ENCODE measurements around the gene LRRIQ1. TPM values are rescaled to one million over a fixed set of nuclear protein-coding genes. Genes with fewer than 3 reads are reported as not detected.

Gene LRRIQ1
- total RNA-seq, 1 experiment from 2014 or later, result 3.4 TPM

DNA sequence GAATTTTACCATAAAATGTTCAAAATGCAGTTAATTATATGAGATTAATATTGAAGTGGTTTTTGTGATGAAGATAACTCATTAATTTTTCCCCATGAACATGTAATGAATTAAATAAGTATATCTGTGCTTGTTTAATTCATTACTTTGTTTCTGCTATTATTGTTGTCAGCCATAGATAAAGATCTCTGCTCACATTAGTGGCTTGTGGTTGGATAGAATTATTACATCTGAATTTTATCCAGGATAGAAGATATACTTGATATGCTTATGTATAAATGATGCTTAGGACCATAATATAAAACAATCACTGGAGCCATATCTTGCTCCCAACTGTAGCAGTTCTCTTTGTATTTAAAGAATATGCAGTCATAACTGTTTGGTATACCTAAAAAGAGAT lies 18.5 kb upstream of the LRRIQ1 start:
- peaks cover 6% of the 10 kb centered on the region for H3K4me1 ChIP-seq (ENCODE audit: insufficient read depth, low read length, poor library complexity, severe bottlenecking)
- intact Hi-C loops (cut with micrococcal nuclease; ENCODE audit: unreplicated experiment), result no loop called here
- TF ChIP-seq, protein P1, sequence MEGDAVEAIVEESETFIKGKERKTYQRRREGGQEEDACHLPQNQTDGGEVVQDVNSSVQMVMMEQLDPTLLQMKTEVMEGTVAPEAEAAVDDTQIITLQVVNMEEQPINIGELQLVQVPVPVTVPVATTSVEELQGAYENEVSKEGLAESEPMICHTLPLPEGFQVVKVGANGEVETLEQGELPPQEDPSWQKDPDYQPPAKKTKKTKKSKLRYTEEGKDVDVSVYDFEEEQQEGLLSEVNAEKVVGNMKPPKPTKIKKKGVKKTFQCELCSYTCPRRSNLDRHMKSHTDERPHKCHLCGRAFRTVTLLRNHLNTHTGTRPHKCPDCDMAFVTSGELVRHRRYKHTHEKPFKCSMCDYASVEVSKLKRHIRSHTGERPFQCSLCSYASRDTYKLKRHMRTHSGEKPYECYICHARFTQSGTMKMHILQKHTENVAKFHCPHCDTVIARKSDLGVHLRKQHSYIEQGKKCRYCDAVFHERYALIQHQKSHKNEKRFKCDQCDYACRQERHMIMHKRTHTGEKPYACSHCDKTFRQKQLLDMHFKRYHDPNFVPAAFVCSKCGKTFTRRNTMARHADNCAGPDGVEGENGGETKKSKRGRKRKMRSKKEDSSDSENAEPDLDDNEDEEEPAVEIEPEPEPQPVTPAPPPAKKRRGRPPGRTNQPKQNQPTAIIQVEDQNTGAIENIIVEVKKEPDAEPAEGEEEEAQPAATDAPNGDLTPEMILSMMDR (conservative IDR thresholded peaks at IDR 0.05; ENCODE audit: low read depth, low read length), result no peak
- TF ChIP-seq EZH2 (IDR thresholded peaks at IDR 0.05; ENCODE audit: borderline replicate concordance, low read depth, low read length, poor library complexity, severe bottlenecking), result no peak
- DNase-seq (ENCODE audit: low spot score), result no peak
- H3K36me3 ChIP-seq (ENCODE audit: insufficient read depth, low read length, poor library complexity, severe bottlenecking), result no peaks in the 10 kb centered on the region
- ChIA-PET CTCF (no interaction called here), POLR2A (ENCODE audit: low non-redundant PET) (no interaction called here)
- H3K9me3 ChIP-seq (ENCODE audit: low read depth, low read length, poor library complexity, severe bottlenecking), result no peaks in the 10 kb centered on the region
- no peaks in the 10 kb centered on the region for H3K27me3 ChIP-seq (replicated peaks; ENCODE audit: insufficient read depth, low read depth, low read length, poor library complexity)
- no TSS peak for BruUV-seq (replicated peaks)
- H3K4me3 ChIP-seq (ENCODE audit: low read depth, low read length, poor library complexity, severe bottlenecking), result no peak overlapping the region
- H3K27ac ChIP-seq (ENCODE audit: low read depth, low read length, poor library complexity, severe bottlenecking), result no peak overlapping the region

DNA sequence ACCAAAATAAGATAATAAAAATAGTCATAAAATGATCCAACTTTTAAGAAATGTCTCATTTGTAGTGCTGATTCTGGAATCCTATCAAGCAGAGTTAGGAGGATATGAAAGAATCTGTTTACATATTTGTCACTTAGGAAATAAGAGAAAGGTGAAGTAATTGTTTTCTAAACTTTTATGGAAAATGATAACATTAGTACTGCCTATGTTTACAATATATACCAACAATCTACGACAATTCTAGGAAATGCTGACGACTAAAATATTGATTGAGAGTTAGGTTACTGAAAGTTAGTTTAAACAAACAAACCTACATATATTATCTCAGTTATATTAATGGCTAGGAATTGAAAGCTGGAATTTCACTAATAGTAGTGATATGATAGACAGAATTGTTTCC lies 18.1 kb upstream of the LRRIQ1 start:
- ChIA-PET CTCF (no interaction called here), POLR2A (ENCODE audit: low non-redundant PET) (no interaction called here)
- intact Hi-C loops (cut with micrococcal nuclease; ENCODE audit: unreplicated experiment), result no loop called here

DNA sequence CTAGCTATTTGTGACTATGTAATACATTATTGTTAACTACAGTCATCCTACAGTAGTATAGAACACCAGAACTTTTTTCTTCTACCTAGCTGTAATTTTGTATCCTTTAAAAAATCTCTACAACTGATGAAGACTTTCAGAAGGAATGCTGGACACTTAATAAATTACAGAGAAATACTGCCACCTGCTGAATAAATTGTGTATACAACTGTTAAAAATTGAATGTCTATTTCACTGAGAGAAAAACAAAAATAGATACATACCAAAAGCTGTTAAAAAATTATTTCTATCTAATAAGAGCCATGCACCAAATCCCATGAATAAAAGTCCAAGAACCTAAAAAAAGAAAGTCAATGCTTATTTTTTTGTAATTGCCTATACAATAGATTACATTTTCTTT lies 6.7 kb upstream of the LRRIQ1 start:
- Histone ChIP-seq H3K27me3 (replicated peaks; ENCODE audit: insufficient read depth, low read depth, low read length, poor library complexity) (no peaks in the 10 kb centered on the region), H3K36me3 (ENCODE audit: insufficient read depth, low read length, poor library complexity, severe bottlenecking) (no peaks in the 10 kb centered on the region), H3K4me3 (ENCODE audit: low read depth, low read length, poor library complexity, severe bottlenecking) (no peak overlapping the region), H3K27ac (ENCODE audit: low read depth, low read length, poor library complexity, severe bottlenecking) (no peak overlapping the region), H3K9me3 (ENCODE audit: low read depth, low read length, poor library complexity, severe bottlenecking) (no peaks in the 10 kb centered on the region), H3K4me1 (ENCODE audit: insufficient read depth, low read length, poor library complexity, severe bottlenecking) (no peaks in the 10 kb centered on the region)
- DNase-seq (ENCODE audit: low spot score), result peak; percentile 64
- TF ChIP-seq, protein P1 (conservative IDR thresholded peaks at IDR 0.05; ENCODE audit: low read depth, low read length), result peak; percentile 61
- no peak for TF ChIP-seq EZH2 (IDR thresholded peaks at IDR 0.05; ENCODE audit: borderline replicate concordance, low read depth, low read length, poor library complexity, severe bottlenecking)
- ChIA-PET CTCF (interaction anchor here (1.7 kb wide), 1 partner anchor 155 kb away, joined by 10 read pairs; no protein-coding TSS in a partner anchor), POLR2A (ENCODE audit: low non-redundant PET) (no interaction called here)
- no TSS peak for BruUV-seq (replicated peaks)
- intact Hi-C loops (cut with micrococcal nuclease; ENCODE audit: unreplicated experiment), result loop anchor here (1.0 kb wide), 2 partner anchors 118 to 155 kb away; no protein-coding TSS in a partner anchor

More for the DNA sequence above, 18.1 kb upstream of the LRRIQ1 start:
- H3K27me3 ChIP-seq (replicated peaks; ENCODE audit: insufficient read depth, low read depth, low read length, poor library complexity), result no peaks in the 10 kb centered on the region
- no peaks in the 10 kb centered on the region for H3K9me3 ChIP-seq (ENCODE audit: low read depth, low read length, poor library complexity, severe bottlenecking)
- no peak overlapping the region for H3K27ac ChIP-seq (ENCODE audit: low read depth, low read length, poor library complexity, severe bottlenecking)
- DNase-seq (ENCODE audit: low spot score), result no peak
- H3K4me1 ChIP-seq (ENCODE audit: insufficient read depth, low read length, poor library complexity, severe bottlenecking), result peaks cover 6% of the 10 kb centered on the region
- no peak overlapping the region for H3K4me3 ChIP-seq (ENCODE audit: low read depth, low read length, poor library complexity, severe bottlenecking)
- no peak for TF ChIP-seq EZH2 (IDR thresholded peaks at IDR 0.05; ENCODE audit: borderline replicate concordance, low read depth, low read length, poor library complexity, severe bottlenecking)
- TF ChIP-seq, protein P1 (conservative IDR thresholded peaks at IDR 0.05; ENCODE audit: low read depth, low read length), result no peak
- no peaks in the 10 kb centered on the region for H3K36me3 ChIP-seq (ENCODE audit: insufficient read depth, low read length, poor library complexity, severe bottlenecking)
- no TSS peak for BruUV-seq (replicated peaks)
